Thymus (tissue), 11 donors: ENCODE data around the gene DHCR7. TPM values are rescaled to one million over a fixed set of nuclear protein-coding genes. Genes with fewer than 3 reads are reported as not detected.

ENCODE experiments used
- DNase-seq, 9 donors: peaks; one replicate each; pipeline ENCODE4 v3.0.0-alpha.2; 2013; ENCODE audit warnings: low spot score in 9 of 9, low read depth in 6 of 9, missing footprints in 1 of 9
- H3K27ac ChIP-seq, 2 donors: one replicate each; pipeline ENCODE4 v1.5.1; 2013; ENCODE audit warnings: control low read depth in 1 of 2, low read depth in 1 of 2, low read length in 1 of 2, mild to moderate bottlenecking in 1 of 2, moderate library complexity in 1 of 2
- H3K27me3 ChIP-seq, 2 donors: one replicate each; pipeline ENCODE4 v1.5.1; 2013; ENCODE audit warnings: low read length in 1 of 2; ENCODE audit not compliant: control insufficient read depth in 2 of 2, insufficient read depth in 1 of 2
- H3K36me3 ChIP-seq, 2 donors: one replicate each; pipeline ENCODE4 v1.5.1; 2013; ENCODE audit warnings: low read length in 1 of 2, mild to moderate bottlenecking in 1 of 2, moderate library complexity in 1 of 2; ENCODE audit not compliant: control insufficient read depth in 2 of 2, insufficient read depth in 2 of 2
- H3K4me1 ChIP-seq, 2 donors: one replicate each; pipeline ENCODE4 v1.5.1; 2013; ENCODE audit warnings: low read length in 2 of 2; ENCODE audit not compliant: control insufficient read depth in 2 of 2, insufficient read depth in 2 of 2
- H3K4me3 ChIP-seq, 2 donors: one replicate each; pipeline ENCODE4 v1.5.1; 2013; ENCODE audit warnings: low read length in 2 of 2, control low read depth in 1 of 2, mild to moderate bottlenecking in 1 of 2
- H3K9me3 ChIP-seq, 2 donors: one replicate each; pipeline ENCODE4 v1.5.1; 2013; ENCODE audit warnings: low read length in 1 of 2, mild to moderate bottlenecking in 1 of 2; ENCODE audit not compliant: control insufficient read depth in 2 of 2, insufficient read depth in 1 of 2
- WGBS: extraction: QIAGEN DNeasy Blood & Tissue Kit; methylation state at CpG from one replicate; pipeline ENCODE4 v1.1.7; 2013; 5-methylcytosine and 5-hydroxymethylcytosine counted together
- polyA plus RNA-seq: library from polyadenylated mRNA; stranded (reverse); fragments of 200-250 nt; gene quantifications from one replicate; pipeline ENCODE4 v1.2.3, GENCODE V29; 2013
- total RNA-seq: library from RNA; stranded (reverse); fragments of 120-200 nt; gene quantifications from one replicate; pipeline ENCODE4 v1.2.4, GENCODE V29; 2013
- donor health status: healthy.

Gene DHCR7
- total and polyA plus RNA-seq, 2 donors: 4.1 to 4.5 TPM

- Histone ChIP-seq H3K36me3 (peaks cover 57 to 77% of the 10 kb centered on the region in 2 donors), H3K27me3 (no peaks in the 10 kb centered on the region), H3K4me1 (no peaks in the 10 kb centered on the region), H3K9me3 (no peaks in the 10 kb centered on the region), H3K27ac (no peak overlapping the region), H3K4me3 (no peak overlapping the region)
- 97% methylated on average over 9 of the region's 9 CpGs for WGBS
- DNase-seq: no peak
Measured at GRCh38 chr11:71461696-71462095, 13.5 kb upstream of the DHCR7 start.

GRCh38 chr11:71459767-71460320, 11.7 kb upstream of the DHCR7 start:
- no peak for DNase-seq
- no peak overlapping the region for H3K4me3 ChIP-seq
- H3K27me3 ChIP-seq: no peaks in the 10 kb centered on the region
- H3K9me3 ChIP-seq: no peaks in the 10 kb centered on the region
- peaks cover 70 to 80% of the 10 kb centered on the region in 2 donors for H3K36me3 ChIP-seq
- no peaks in the 10 kb centered on the region for H3K4me1 ChIP-seq
- no peak overlapping the region for H3K27ac ChIP-seq
- 92% methylated on average over 11 of the region's 11 CpGs for WGBS

- Histone ChIP-seq H3K4me1 (peaks cover 0 to 1% of the 10 kb centered on the region in 2 donors), H3K27ac (no peak overlapping the region), H3K4me3 (no peak overlapping the region), H3K9me3 (no peaks in the 10 kb centered on the region), H3K36me3 (peaks cover 70 to 80% of the 10 kb centered on the region in 2 donors), H3K27me3 (no peaks in the 10 kb centered on the region)
- 98% methylated on average over 23 of the region's 23 CpGs for WGBS
- DNase-seq: no peak
Measured at GRCh38 chr11:71459076-71459766, 11.0 kb upstream of the DHCR7 start.

GRCh38 chr11:71458146-71459070, 10.2 kb upstream of the DHCR7 start:
- Histone ChIP-seq H3K9me3 (no peaks in the 10 kb centered on the region), H3K4me1 (peaks cover 8 to 9% of the 10 kb centered on the region in 2 donors), H3K27me3 (no peaks in the 10 kb centered on the region), H3K36me3 (peaks cover 66 to 72% of the 10 kb centered on the region in 2 donors), H3K27ac (no peak overlapping the region), H3K4me3 (no peak overlapping the region)
- DNase-seq: no peak
- WGBS: 96% methylated on average over 26 of the region's 26 CpGs

GRCh38 chr11:71456831-71457230, 8.6 kb upstream of the DHCR7 start:
- Histone ChIP-seq H3K36me3 (peaks cover 61 to 63% of the 10 kb centered on the region in 2 donors), H3K27ac (no peak overlapping the region), H3K9me3 (no peaks in the 10 kb centered on the region), H3K27me3 (no peaks in the 10 kb centered on the region), H3K4me3 (no peak overlapping the region), H3K4me1 (peaks cover 11 to 19% of the 10 kb centered on the region in 2 donors)
- DNase-seq: no peak
- WGBS: 96% methylated on average over 10 of the region's 10 CpGs

- Histone ChIP-seq H3K4me1 (peaks cover 16 to 25% of the 10 kb centered on the region in 2 donors), H3K27me3 (no peaks in the 10 kb centered on the region), H3K4me3 (no peak overlapping the region), H3K9me3 (no peaks in the 10 kb centered on the region), H3K27ac (no peak overlapping the region), H3K36me3 (peaks cover 58% of the 10 kb centered on the region in 2 donors)
- DNase-seq: no peak
- WGBS: over 99% methylated on average over 8 of the region's 8 CpGs
Measured at GRCh38 chr11:71456294-71456693, 8.1 kb upstream of the DHCR7 start.

- H3K27ac ChIP-seq: no peak overlapping the region
- 75% methylated on average over 7 of the region's 7 CpGs for WGBS
- H3K36me3 ChIP-seq: peaks cover 42 to 43% of the 10 kb centered on the region in 2 donors
- no peaks in the 10 kb centered on the region for H3K27me3 ChIP-seq
- H3K9me3 ChIP-seq: no peaks in the 10 kb centered on the region
- peaks cover 19 to 28% of the 10 kb centered on the region in 2 donors for H3K4me1 ChIP-seq
- no peak overlapping the region for H3K4me3 ChIP-seq
- DNase-seq: peak in 2 of 9 donors; percentile 13 to 31
Measured at GRCh38 chr11:71454470-71455113, 6.4 kb upstream of the DHCR7 start.

- H3K27ac ChIP-seq: no peak overlapping the region
- WGBS: 84% methylated on average over 7 of the region's 7 CpGs
- H3K36me3 ChIP-seq: peaks cover 35 to 38% of the 10 kb centered on the region in 2 donors
- H3K9me3 ChIP-seq: no peaks in the 10 kb centered on the region
- DNase-seq: no peak
- peak overlapping the region; percentile 74 to 95 for H3K4me3 ChIP-seq
- peaks cover 26 to 35% of the 10 kb centered on the region in 2 donors for H3K4me1 ChIP-seq
- H3K27me3 ChIP-seq: no peaks in the 10 kb centered on the region
Measured at GRCh38 chr11:71453918-71454304, 5.7 kb upstream of the DHCR7 start.
